Upper lobe of left lung (tissue), 6 donors: ENCODE measurements around the gene KATNB1. TPM values are rescaled to one million over a fixed set of nuclear protein-coding genes. Genes with fewer than 3 reads are reported as not detected.

Experiments
- ATAC-seq, 2 donors: fragments of 200-7000 bp; cut with Tn5 transposase; one replicate each; pipeline ENCODE4 v1.9.1; 2022; ENCODE audit warnings: mild to moderate bottlenecking in 2 of 2, moderate library complexity in 2 of 2; ENCODE audit not compliant: low FRiP score in 2 of 2
- DNase-seq, 2 donors: peaks; one replicate each; pipeline ENCODE4 v3.0.0-alpha.2; 2019 to 2020
- H3K27ac ChIP-seq, 4 donors: fragments of 200-600 bp; sonication (generic); one replicate each; pipeline ENCODE4 v1.5.1; 2016 to 2019
- H3K27me3 ChIP-seq, 4 donors: fragments of 200-600 bp; sonication (generic); one replicate each; pipeline ENCODE4 v1.5.1; 2017 to 2019
- H3K36me3 ChIP-seq, 4 donors: fragments of 200-600 bp; sonication (generic); one replicate each; pipeline ENCODE4 v1.5.1; 2016 to 2019
- H3K4me1 ChIP-seq, 4 donors: fragments of 200-600 bp; sonication (generic); one replicate each; pipeline ENCODE4 v1.5.1; 2018 to 2019
- H3K4me3 ChIP-seq, 4 donors: fragments of 200-600 bp; sonication (generic); one replicate each; pipeline ENCODE4 v1.5.1; 2017 to 2019; ENCODE audit warnings: mild to moderate bottlenecking in 2 of 4, moderate library complexity in 1 of 4
- H3K9me3 ChIP-seq, 4 donors: fragments of 200-600 bp; sonication (generic); one replicate each; pipeline ENCODE4 v1.5.1; 2018 to 2019
- CTCF ChIP-seq, 6 experiments: fragments of 450-650 bp in 4 of 6; fragments of 200-600 bp in 2 of 6; sonication (generic) in 2 of 6; IDR thresholded peaks; one replicate each; pipeline ENCODE4 v1.5.1; 2016 to 2019; ENCODE audit warnings: antibody characterized with exemption in 6 of 6
- EP300 ChIP-seq, 4 donors: sonication (generic); formaldehyde crosslinking; IDR thresholded peaks; one replicate each; pipeline ENCODE4 v1.5.1; 2017; ENCODE audit warnings: antibody characterized with exemption in 4 of 4, control low read depth in 2 of 4
- POLR2A ChIP-seq, 4 donors: fragments of 450-650 bp; IDR thresholded peaks; one replicate each; pipeline ENCODE4 v1.5.1; 2016 to 2017; ENCODE audit warnings: antibody characterized with exemption in 4 of 4, mild to moderate bottlenecking in 2 of 4
- POLR2AphosphoS5 ChIP-seq, 2 donors: sonication (generic); formaldehyde crosslinking; IDR thresholded peaks; one replicate each; pipeline ENCODE4 v1.5.1; 2017; ENCODE audit warnings: antibody characterized with exemption in 2 of 2
- whole genome bisulfite sequencing, 2 donors: methylation state at CpG; one replicate each; pipeline ENCODE4 v1.1.5; 2017 to 2018; 5-methylcytosine and 5-hydroxymethylcytosine counted together
- total RNA-seq, 6 donors: library from RNA; depleted of rRNA in 4 of 6; stranded (reverse); fragments of >200 nt in 4 of 6; gene quantifications; one replicate each; pipeline versions ENCODE4 v1.1.0 to v1.2.1, GENCODE V29; 2016 to 2021
- donor health status: DM: no; HTN: no; CAD: no; lungs with moderate emphysema.
- donor health status: DM: no; HTN: yes; CAD: no; lungs with severe emphysema.

KATNB1 gene
- total RNA-seq, 6 donors from 2014 or later, result 19.6 to 26.6 (median 21.5) TPM

- ATAC-seq (no peak), DNase-seq (no peak)
- Histone ChIP-seq H3K27me3 (no peaks in the 10 kb centered on the region), H3K36me3 (no peaks in the 10 kb centered on the region), H3K4me1 (no peaks in the 10 kb centered on the region), H3K9me3 (no peaks in the 10 kb centered on the region), H3K27ac (no peak overlapping the region), H3K4me3 (no peak overlapping the region)
- WGBS, 2 donors, result 62 to 68% methylated on average over 10 of the region's 10 CpGs
- TF ChIP-seq POLR2AphosphoS5 (IDR thresholded peaks at IDR 0.05) (no peak), CTCF (IDR thresholded peaks at IDR 0.05) (no peak), EP300 (IDR thresholded peaks at IDR 0.05) (no peak), POLR2A (IDR thresholded peaks at IDR 0.05) (no peak)
Measured at GRCh38 chr16:57700781-57701551, 34.6 kb upstream of the KATNB1 start.

GRCh38 chr16:57701759-57702371 lies 33.7 kb upstream of the KATNB1 start:
- ATAC-seq (no peak), DNase-seq (peak in 1 of 2 donors; percentile 38)
- WGBS, 2 donors, result 84 to 87% methylated on average over 9 to 23 of the region's 23 CpGs

GRCh38 chr16:57703416-57704010 lies 32.1 kb upstream of the KATNB1 start:
- Histone ChIP-seq H3K4me1 (no peaks in the 10 kb centered on the region), H3K4me3 (no peak overlapping the region), H3K9me3 (no peaks in the 10 kb centered on the region), H3K36me3 (no peaks in the 10 kb centered on the region), H3K27me3 (no peaks in the 10 kb centered on the region), H3K27ac (no peak overlapping the region)
- WGBS, 2 donors, result 85 to 90% methylated on average over 11 of the region's 11 CpGs
- ATAC-seq (no peak), DNase-seq (no peak)
- TF ChIP-seq POLR2AphosphoS5 (IDR thresholded peaks at IDR 0.05) (no peak), EP300 (IDR thresholded peaks at IDR 0.05) (no peak), POLR2A (IDR thresholded peaks at IDR 0.05) (no peak), CTCF (IDR thresholded peaks at IDR 0.05) (no peak)

More at GRCh38 chr16:57701759-57702371, 33.7 kb upstream of the KATNB1 start:
- Histone ChIP-seq H3K27ac (no peak overlapping the region), H3K9me3 (no peaks in the 10 kb centered on the region), H3K4me3 (no peak overlapping the region), H3K36me3 (no peaks in the 10 kb centered on the region), H3K4me1 (no peaks in the 10 kb centered on the region), H3K27me3 (no peaks in the 10 kb centered on the region)
- TF ChIP-seq POLR2A (IDR thresholded peaks at IDR 0.05) (no peak), CTCF (IDR thresholded peaks at IDR 0.05) (no peak), EP300 (IDR thresholded peaks at IDR 0.05) (no peak), POLR2AphosphoS5 (IDR thresholded peaks at IDR 0.05) (no peak)

GRCh38 chr16:57704011-57704904 lies 31.3 kb upstream of the KATNB1 start:
- H3K9me3 ChIP-seq, result no peaks in the 10 kb centered on the region
- WGBS, 2 donors, result 64 to 66% methylated on average over 11 of the region's 11 CpGs
- H3K27me3 ChIP-seq, result no peaks in the 10 kb centered on the region
- no peaks in the 10 kb centered on the region for H3K4me1 ChIP-seq
- H3K27ac ChIP-seq, result no peak overlapping the region
- DNase-seq, result no peak
- no peaks in the 10 kb centered on the region for H3K36me3 ChIP-seq
- H3K4me3 ChIP-seq, result no peak overlapping the region
- ATAC-seq, result no peak
- TF ChIP-seq POLR2A (IDR thresholded peaks at IDR 0.05) (no peak), CTCF (IDR thresholded peaks at IDR 0.05) (no peak), POLR2AphosphoS5 (IDR thresholded peaks at IDR 0.05) (no peak), EP300 (IDR thresholded peaks at IDR 0.05) (no peak)
